Thyroid gland (tissue), 4 donors: ENCODE data around the gene STAT1.

Experiments
- POLR2A ChIP-seq, 2 donors: fragments of 450-650 bp; IDR thresholded peaks; one replicate each; pipeline ENCODE4 v1.6.1; 2017; ENCODE audit warnings: antibody characterized with exemption in 2 of 2, mild to moderate bottlenecking in 2 of 2, moderate library complexity in 1 of 2
- TF ChIP-seq, protein P1 (sequence below), 6 experiments: fragments of 200-600 bp in 3 of 6; fragments of 450-650 bp in 3 of 6; sonication (generic) in 3 of 6; IDR thresholded peaks; one replicate each; pipeline ENCODE4 v1.5.1; 2016 to 2019; ENCODE audit warnings: antibody characterized with exemption in 6 of 6, mild to moderate bottlenecking in 2 of 6, inconsistent platforms in 1 of 6, moderate library complexity in 1 of 6

DNA sequence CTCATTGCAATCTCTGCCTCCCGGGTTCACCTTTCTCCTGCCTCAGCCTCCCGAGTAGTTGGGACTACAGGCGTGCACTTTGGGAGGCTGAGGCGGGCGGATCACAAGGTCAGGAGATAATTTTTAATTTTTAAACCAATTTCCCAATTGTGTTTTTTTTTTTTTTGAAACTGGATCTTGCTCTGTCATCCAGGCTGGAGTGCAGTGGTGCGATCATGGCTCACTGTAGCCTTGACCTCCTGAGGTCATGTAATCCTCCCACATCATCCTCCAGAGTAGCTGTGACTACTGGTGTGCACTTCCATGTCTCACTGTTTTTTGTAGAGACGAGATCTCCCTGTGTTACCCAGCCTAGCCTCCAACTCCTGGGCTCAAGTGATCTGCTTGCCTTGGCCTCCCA is 84.1 kb downstream of the STAT1 start:
- TF ChIP-seq, protein P1, sequence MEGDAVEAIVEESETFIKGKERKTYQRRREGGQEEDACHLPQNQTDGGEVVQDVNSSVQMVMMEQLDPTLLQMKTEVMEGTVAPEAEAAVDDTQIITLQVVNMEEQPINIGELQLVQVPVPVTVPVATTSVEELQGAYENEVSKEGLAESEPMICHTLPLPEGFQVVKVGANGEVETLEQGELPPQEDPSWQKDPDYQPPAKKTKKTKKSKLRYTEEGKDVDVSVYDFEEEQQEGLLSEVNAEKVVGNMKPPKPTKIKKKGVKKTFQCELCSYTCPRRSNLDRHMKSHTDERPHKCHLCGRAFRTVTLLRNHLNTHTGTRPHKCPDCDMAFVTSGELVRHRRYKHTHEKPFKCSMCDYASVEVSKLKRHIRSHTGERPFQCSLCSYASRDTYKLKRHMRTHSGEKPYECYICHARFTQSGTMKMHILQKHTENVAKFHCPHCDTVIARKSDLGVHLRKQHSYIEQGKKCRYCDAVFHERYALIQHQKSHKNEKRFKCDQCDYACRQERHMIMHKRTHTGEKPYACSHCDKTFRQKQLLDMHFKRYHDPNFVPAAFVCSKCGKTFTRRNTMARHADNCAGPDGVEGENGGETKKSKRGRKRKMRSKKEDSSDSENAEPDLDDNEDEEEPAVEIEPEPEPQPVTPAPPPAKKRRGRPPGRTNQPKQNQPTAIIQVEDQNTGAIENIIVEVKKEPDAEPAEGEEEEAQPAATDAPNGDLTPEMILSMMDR (IDR thresholded peaks at IDR 0.05): no peak
- TF ChIP-seq POLR2A (IDR thresholded peaks at IDR 0.05): no peak
